Measurements from ENCODE around the gene CMTM2. TPM values are rescaled to one million over a fixed set of nuclear protein-coding genes. Genes with fewer than 3 reads are reported as not detected.

The CMTM2 gene
- total and polyA plus RNA-seq, 2 donors (not counting 1 experiment from before 2014, with no cell fraction given) = not detected

GRCh38 chr16:66568355-66568754 is 10.9 kb upstream of the CMTM2 start:
- H3K4me3 Mint-ChIP-seq = no peak overlapping the region
- no peaks in the 10 kb centered on the region for H3K4me1 ChIP-seq (ENCODE audit: control insufficient read depth in 2 of 2, insufficient read depth in 2 of 2, low read length in 2 of 2)
- TF ChIP-seq CTCF (IDR thresholded peaks at IDR 0.05) (no peak), EZH2 (IDR thresholded peaks at IDR 0.05; ENCODE audit: borderline replicate concordance, insufficient read depth, low read depth, low read length, poor library complexity, severe bottlenecking) (no peak)

GRCh38 chr16:66569131-66569530 is 10.1 kb upstream of the CMTM2 start:
- Histone ChIP-seq H3K27ac (ENCODE audit: low read length in 2 of 2) (no peak overlapping the region), H3K79me2 (ENCODE audit: control insufficient read depth, insufficient read depth, low read length) (no peaks in the 10 kb centered on the region), H3K4me2 (replicated peaks; ENCODE audit: low read depth, low read length, poor library complexity, severe bottlenecking) (no peak overlapping the region), H3K9me3 (ENCODE audit: control extremely low read depth in 1 of 3, control insufficient read depth in 2 of 3, insufficient read depth in 1 of 3, low read length in 2 of 3) (no peaks in the 10 kb centered on the region), H2AFZ (ENCODE audit: insufficient read depth, low read depth, low read length, poor library complexity, severe bottlenecking) (no peak overlapping the region), H3K9ac (ENCODE audit: low read length) (no peak overlapping the region), H3K36me3 (replicated peaks in 1 of 2; ENCODE audit: control extremely low read depth in 1 of 2, control insufficient read depth in 1 of 2, extremely low read depth in 1 of 2, insufficient read depth in 2 of 2, low read length in 1 of 2) (peaks cover 0 to 12% of the 10 kb centered on the region in 2 experiments), H4K20me1 (ENCODE audit: control insufficient read depth, insufficient read depth, low read length, poor library complexity, severe bottlenecking) (peaks cover 5% of the 10 kb centered on the region), H3K4me3 (ENCODE audit: control extremely low read depth in 1 of 5, extremely low read depth in 1 of 5, insufficient read depth in 1 of 5, low read depth in 2 of 5, low read length in 4 of 5) (no peak overlapping the region), H3K4me1 (ENCODE audit: control insufficient read depth in 2 of 2, insufficient read depth in 2 of 2, low read length in 2 of 2) (no peaks in the 10 kb centered on the region), H3K27me3 (replicated peaks in 1 of 4; ENCODE audit: control extremely low read depth in 1 of 4, control insufficient read depth in 3 of 4, insufficient read depth in 4 of 4, low read length in 3 of 4) (no peaks in the 10 kb centered on the region)
- Mint-ChIP-seq H3K4me1 (no peaks in the 10 kb centered on the region), H3K4me3 (no peak overlapping the region), H3K27ac (no peak overlapping the region), H3K27me3 (no peaks in the 10 kb centered on the region), H3K9me3 (ENCODE audit: insufficient read depth) (no peaks in the 10 kb centered on the region)
- TF ChIP-seq EZH2 (IDR thresholded peaks at IDR 0.05; ENCODE audit: borderline replicate concordance, insufficient read depth, low read depth, low read length, poor library complexity, severe bottlenecking) (no peak), CTCF (IDR thresholded peaks at IDR 0.05) (no peak)
- intact Hi-C loops (cut with micrococcal nuclease) = no loop called here
- no peak for DNase-seq
- WGBS (ENCODE audit: insufficient coverage) = no CpG with 5 or more reads among the region's 1 CpG
- ATAC-seq (ENCODE audit: low read depth) = no peak
- POLR2A ChIA-PET = no interaction called here
- CTCF ChIA-PET = interaction anchor here (0.7 to 2.1 kb wide), 5 partner anchors 10 to 299 kb away, joined by 3 to 8 read pairs (median 4); partner anchors contain the start of gene CMTM2

More at GRCh38 chr16:66568355-66568754, 10.9 kb upstream of the CMTM2 start:
- intact Hi-C loops (cut with micrococcal nuclease) = no loop called here
- ChIA-PET CTCF (interaction anchor here (0.9 kb wide), 1 partner anchor 83 kb away, joined by 4 read pairs; no protein-coding TSS in a partner anchor), POLR2A (no interaction called here)
- WGBS (ENCODE audit: insufficient coverage) = 92% methylated on average over 2 of the region's 2 CpGs
- Histone ChIP-seq H3K27me3 (replicated peaks in 1 of 4; ENCODE audit: control extremely low read depth in 1 of 4, control insufficient read depth in 3 of 4, insufficient read depth in 4 of 4, low read length in 3 of 4) (no peaks in the 10 kb centered on the region), H3K79me2 (ENCODE audit: control insufficient read depth, insufficient read depth, low read length) (no peaks in the 10 kb centered on the region), H3K27ac (ENCODE audit: low read length in 2 of 2) (no peak overlapping the region), H3K4me2 (replicated peaks; ENCODE audit: low read depth, low read length, poor library complexity, severe bottlenecking) (no peak overlapping the region), H2AFZ (ENCODE audit: insufficient read depth, low read depth, low read length, poor library complexity, severe bottlenecking) (no peak overlapping the region), H3K9ac (ENCODE audit: low read length) (no peak overlapping the region), H3K36me3 (replicated peaks in 1 of 2; ENCODE audit: control extremely low read depth in 1 of 2, control insufficient read depth in 1 of 2, extremely low read depth in 1 of 2, insufficient read depth in 2 of 2, low read length in 1 of 2) (peaks cover 0 to 12% of the 10 kb centered on the region in 2 experiments), H4K20me1 (ENCODE audit: control insufficient read depth, insufficient read depth, low read length, poor library complexity, severe bottlenecking) (peaks cover 5% of the 10 kb centered on the region), H3K9me3 (ENCODE audit: control extremely low read depth in 1 of 3, control insufficient read depth in 2 of 3, insufficient read depth in 1 of 3, low read length in 2 of 3) (no peaks in the 10 kb centered on the region), H3K4me3 (ENCODE audit: control extremely low read depth in 1 of 5, extremely low read depth in 1 of 5, insufficient read depth in 1 of 5, low read depth in 2 of 5, low read length in 4 of 5) (no peak overlapping the region)
- Mint-ChIP-seq H3K4me1 (no peaks in the 10 kb centered on the region), H3K27ac (no peak overlapping the region), H3K27me3 (no peaks in the 10 kb centered on the region), H3K9me3 (ENCODE audit: insufficient read depth) (no peaks in the 10 kb centered on the region)
- no peak for DNase-seq
- ATAC-seq (ENCODE audit: low read depth) = no peak

Measured in B cell (primary cell).